C4-2B (cell line): ENCODE results near the gene CBY1.

Source experiments
- H3K27ac ChIP-seq: fragments of 450-650 bp; 2 replicates; pipeline ENCODE4 v1.5.1; 2017
- CTCF ChIP-seq: fragments of 450-650 bp; conservative IDR thresholded peaks from 2 replicates; pipeline ENCODE4 v1.5.1; 2017; ENCODE audit warnings: mild to moderate bottlenecking
- ZFX ChIP-seq: fragments of 450-650 bp; IDR thresholded peaks from 2 replicates; pipeline ENCODE4 v1.6.1; 2017

The CBY1 gene

DNA sequence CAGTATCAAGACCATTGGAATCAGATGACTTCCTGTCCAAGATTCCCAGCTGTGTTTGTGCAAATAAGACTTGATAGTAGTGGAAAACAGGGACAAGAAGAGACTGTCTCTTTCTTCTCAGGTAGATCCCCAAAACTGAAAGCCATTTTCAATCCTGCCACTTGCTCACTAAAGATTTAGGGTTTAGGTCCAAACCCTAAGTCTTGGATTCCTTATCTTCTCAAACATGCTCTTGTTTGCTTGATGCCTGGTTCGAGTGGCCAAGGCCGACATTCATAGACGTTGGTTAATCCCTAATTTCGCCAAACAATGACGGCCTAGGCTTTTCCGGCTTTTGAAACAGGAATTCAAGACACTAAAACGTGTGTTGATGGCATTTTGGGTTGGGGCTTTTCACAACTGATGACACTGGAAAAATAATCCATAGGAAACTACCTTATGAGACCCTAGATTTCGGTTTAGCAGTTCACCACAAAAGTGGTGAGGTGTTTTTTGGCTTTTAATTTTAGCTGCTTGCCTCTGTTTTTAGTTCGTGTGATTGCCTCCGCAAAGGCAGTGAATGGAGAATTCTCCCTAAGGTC lies 48.3 kb downstream of the CBY1 start:
- peak overlapping the region; percentile 56 for H3K27ac ChIP-seq
- TF ChIP-seq ZFX (no peak), CTCF (no peak)

GRCh38 chr22:38705235-38706100 lies 49.0 kb downstream of the CBY1 start, which contains the start of gene GTPBP1:
Gene GTPBP1 (plus strand): TSS chr22:38705944. CDS start chr22:38705956, 12 bp downstream.
- TF ChIP-seq ZFX (no peak), CTCF (no peak)
- peak within 1 kb of the TSS; percentile 92 for H3K27ac ChIP-seq

GRCh38 chr22:38706101-38706900 lies 49.9 kb downstream of the CBY1 start:
- TF ChIP-seq ZFX (peak; percentile 93), CTCF (no peak)
- peak overlapping the region; percentile 92 for H3K27ac ChIP-seq

- peak overlapping the region; percentile 92 for H3K27ac ChIP-seq
- TF ChIP-seq ZFX (no peak), CTCF (no peak)
Observed at GRCh38 chr22:38706901-38707195, 50.4 kb downstream of the CBY1 start.

GRCh38 chr22:38707346-38707745 lies 50.9 kb downstream of the CBY1 start:
- TF ChIP-seq ZFX (no peak), CTCF (no peak)
- peak overlapping the region; percentile 92; the same call in 1 of the 2 replicates for H3K27ac ChIP-seq

DNA sequence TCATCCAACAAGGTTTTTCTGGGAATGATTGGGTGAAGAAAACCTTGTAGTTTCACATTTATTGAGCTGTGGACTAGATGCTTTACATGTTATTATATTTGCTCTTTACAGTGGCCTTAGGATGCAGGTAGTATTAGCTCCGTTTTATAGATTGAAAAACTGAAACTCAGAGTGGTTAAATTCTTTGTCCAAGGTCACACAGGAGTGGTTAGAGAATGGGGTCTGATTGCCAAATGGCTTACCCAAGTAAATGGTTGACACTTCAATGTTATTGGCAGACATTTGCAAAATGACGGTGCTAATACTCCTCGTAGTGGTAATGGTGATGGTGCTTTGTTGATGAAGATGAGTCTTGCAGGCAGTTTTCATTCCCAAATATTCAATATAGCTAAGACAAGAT lies 51.5 kb downstream of the CBY1 start:
- TF ChIP-seq ZFX (no peak), CTCF (no peak)
- no peak overlapping the region for H3K27ac ChIP-seq

DNA sequence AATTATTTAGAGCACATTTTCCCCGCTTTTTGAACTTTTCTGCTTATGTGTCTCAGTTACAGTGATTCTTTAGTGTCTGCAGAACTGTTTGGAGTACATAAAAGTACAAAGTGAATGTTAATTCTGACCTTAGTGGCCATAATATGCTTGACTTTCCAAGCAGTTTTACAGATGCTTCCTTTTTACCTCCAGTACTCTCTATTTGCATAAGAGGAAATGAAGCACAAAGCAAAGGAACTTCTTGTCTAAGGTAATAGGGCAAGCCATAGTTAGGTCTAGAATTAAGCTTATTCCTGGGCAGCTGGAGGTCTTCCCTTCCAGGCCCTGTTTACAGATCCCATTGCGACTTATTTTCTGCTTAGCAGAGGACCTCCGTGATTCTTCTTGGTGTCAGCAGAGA lies 52.9 kb downstream of the CBY1 start:
- no peak overlapping the region for H3K27ac ChIP-seq
- no peak for TF ChIP-seq CTCF
- no peak for TF ChIP-seq ZFX
